Body of pancreas (tissue), 4 donors: ENCODE measurements around the gene GFRA1.

Experiments used
- POLR2A ChIP-seq, 3 donors: fragments of 450-650 bp; IDR thresholded peaks; one replicate each; pipeline ENCODE4 v1.6.1; 2016; ENCODE audit warnings: antibody characterized with exemption in 3 of 3, mild to moderate bottlenecking in 2 of 3
- TF ChIP-seq, protein P1 (sequence below), 7 experiments: fragments of 450-650 bp in 4 of 7; fragments of 200-600 bp in 3 of 7; sonication (generic) in 3 of 7; IDR thresholded peaks; one replicate each; pipeline ENCODE4 v1.5.1; 2016 to 2019; ENCODE audit warnings: antibody characterized with exemption in 7 of 7

DNA sequence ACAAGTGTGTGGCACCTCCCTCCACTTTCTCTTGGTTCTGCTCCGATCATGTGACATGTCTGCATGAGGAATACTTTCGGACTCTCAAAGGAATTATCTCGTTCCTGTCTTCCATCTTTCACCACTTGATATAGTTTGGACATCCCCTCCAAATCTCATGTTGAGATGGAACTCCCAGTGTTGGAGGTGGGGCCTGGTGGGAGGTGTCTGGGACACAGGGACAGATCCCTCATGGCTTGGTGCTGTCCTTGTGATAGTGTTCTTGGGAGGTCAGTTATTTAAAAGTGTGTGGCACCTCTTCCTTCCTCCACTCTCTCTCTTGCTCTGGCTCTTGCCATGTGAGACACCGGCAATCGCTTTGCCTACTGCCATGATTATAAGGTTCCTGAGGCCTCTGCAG, 166.4 kb downstream of the GFRA1 start:
- TF ChIP-seq, protein P1, sequence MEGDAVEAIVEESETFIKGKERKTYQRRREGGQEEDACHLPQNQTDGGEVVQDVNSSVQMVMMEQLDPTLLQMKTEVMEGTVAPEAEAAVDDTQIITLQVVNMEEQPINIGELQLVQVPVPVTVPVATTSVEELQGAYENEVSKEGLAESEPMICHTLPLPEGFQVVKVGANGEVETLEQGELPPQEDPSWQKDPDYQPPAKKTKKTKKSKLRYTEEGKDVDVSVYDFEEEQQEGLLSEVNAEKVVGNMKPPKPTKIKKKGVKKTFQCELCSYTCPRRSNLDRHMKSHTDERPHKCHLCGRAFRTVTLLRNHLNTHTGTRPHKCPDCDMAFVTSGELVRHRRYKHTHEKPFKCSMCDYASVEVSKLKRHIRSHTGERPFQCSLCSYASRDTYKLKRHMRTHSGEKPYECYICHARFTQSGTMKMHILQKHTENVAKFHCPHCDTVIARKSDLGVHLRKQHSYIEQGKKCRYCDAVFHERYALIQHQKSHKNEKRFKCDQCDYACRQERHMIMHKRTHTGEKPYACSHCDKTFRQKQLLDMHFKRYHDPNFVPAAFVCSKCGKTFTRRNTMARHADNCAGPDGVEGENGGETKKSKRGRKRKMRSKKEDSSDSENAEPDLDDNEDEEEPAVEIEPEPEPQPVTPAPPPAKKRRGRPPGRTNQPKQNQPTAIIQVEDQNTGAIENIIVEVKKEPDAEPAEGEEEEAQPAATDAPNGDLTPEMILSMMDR (IDR thresholded peaks at IDR 0.05) = no peak
- no peak for TF ChIP-seq POLR2A (IDR thresholded peaks at IDR 0.05)
